Mesendoderm (in vitro differentiated cells): ENCODE results near the gene C10orf90. TPM values are rescaled to one million over a fixed set of nuclear protein-coding genes. Genes with fewer than 3 reads are reported as not detected.

Experiments
- DNase-seq: peaks from one replicate; pipeline ENCODE4 v3.0.0; 2013
- H2AK5ac ChIP-seq: 2 replicates; pipeline ENCODE4 v1.6.1; 2013; ENCODE audit warnings: low read length, inconsistent platforms
- H2BK120ac ChIP-seq: 2 replicates; pipeline ENCODE4 v1.6.1; 2013; ENCODE audit warnings: low read depth, mild to moderate bottlenecking, low read length, moderate library complexity, mixed read lengths
- H2BK15ac ChIP-seq: replicated peaks from 2 replicates; pipeline ENCODE4 v1.6.1; 2013; ENCODE audit warnings: low read depth, mild to moderate bottlenecking, moderate library complexity
- H2BK5ac ChIP-seq: 2 replicates; pipeline ENCODE4 v1.6.1; 2013; ENCODE audit warnings: low read length, inconsistent platforms
- H3K18ac ChIP-seq: 2 replicates; pipeline ENCODE4 v1.6.1; 2013; ENCODE audit warnings: mild to moderate bottlenecking, low read length, mixed read lengths
- H3K23ac ChIP-seq: one replicate; pipeline ENCODE4 v1.6.1; 2013; ENCODE audit warnings: low read length
- H3K27ac ChIP-seq: 2 replicates; pipeline ENCODE4 v1.5.1; 2013; ENCODE audit warnings: low read depth, mild to moderate bottlenecking, inconsistent platforms, low read length, moderate library complexity
- H3K27me3 ChIP-seq: 2 replicates; pipeline ENCODE4 v1.6.1; 2013; ENCODE audit warnings: low read length, control low read depth, mild to moderate bottlenecking, inconsistent platforms; ENCODE audit not compliant: insufficient read depth, poor library complexity
- H3K36me3 ChIP-seq: 2 replicates; pipeline ENCODE4 v1.6.1; 2013; ENCODE audit warnings: low read length, inconsistent platforms; ENCODE audit not compliant: control insufficient read depth, insufficient read depth
- H3K4ac ChIP-seq: one replicate; pipeline ENCODE4 v1.6.1; 2013; ENCODE audit warnings: low read depth, mild to moderate bottlenecking, low read length, moderate library complexity
- H3K4me1 ChIP-seq: 2 replicates; pipeline ENCODE4 v1.6.1; 2013; ENCODE audit warnings: low read depth, low read length, inconsistent platforms; ENCODE audit not compliant: control insufficient read depth
- H3K4me2 ChIP-seq: 2 replicates; pipeline ENCODE4 v1.6.1; 2013; ENCODE audit warnings: low read length
- H3K4me3 ChIP-seq: 2 replicates; pipeline ENCODE4 v1.5.1; 2013; ENCODE audit warnings: mild to moderate bottlenecking, low read length
- H3K56ac ChIP-seq: one replicate; pipeline ENCODE4 v1.6.1; 2013; ENCODE audit warnings: low read length
- H3K79me1 ChIP-seq: 2 replicates; pipeline ENCODE4 v1.6.1; 2013; ENCODE audit warnings: low read length, inconsistent platforms
- H3K79me2 ChIP-seq: 2 replicates; pipeline ENCODE4 v1.6.1; 2013; ENCODE audit warnings: mild to moderate bottlenecking, low read length; ENCODE audit not compliant: control insufficient read depth, insufficient read depth
- H3K9ac ChIP-seq: 2 replicates; pipeline ENCODE4 v1.6.1; 2013; ENCODE audit warnings: low read length, inconsistent platforms
- H4K5ac ChIP-seq: one replicate; pipeline ENCODE4 v1.6.1; 2013; ENCODE audit warnings: low read length
- H4K8ac ChIP-seq: one replicate; pipeline ENCODE4 v1.6.1; 2013; ENCODE audit warnings: low read depth, mild to moderate bottlenecking, control low read depth, low read length, moderate library complexity
- WGBS: extraction: QIAGEN DNeasy Blood & Tissue Kit; methylation state at CpG from one replicate; pipeline ENCODE4 v1.1.7; 2013; ENCODE audit warnings: low lambda C conversion rate, missing lambda C conversion rate; ENCODE audit not compliant: insufficient coverage; ENCODE audit errors: extremely low coverage; 5-methylcytosine and 5-hydroxymethylcytosine counted together
- polyA plus RNA-seq, 2 experiments: library from polyadenylated mRNA; stranded (reverse); fragments of 200-250 nt; gene quantifications; one replicate each; pipeline ENCODE4 v1.2.3, GENCODE V29; 2013

C10orf90 gene
- polyA plus RNA-seq (2013, experiment 1 of 2) = 0.53 TPM
- polyA plus RNA-seq (2013, experiment 2 of 2) = 0.46 TPM

- H3K9ac ChIP-seq = no peak within 1 kb of the TSS
- no peaks in the 10 kb centered on the region for H3K79me1 ChIP-seq
- H2BK15ac ChIP-seq = peak within 1 kb of the TSS; percentile 43
- peak within 1 kb of the TSS; percentile 65 for H3K18ac ChIP-seq
- H4K8ac ChIP-seq = no peak within 1 kb of the TSS
- peak within 1 kb of the TSS; percentile 82 for H2BK120ac ChIP-seq
- H3K36me3 ChIP-seq = no peaks in the 10 kb centered on the region
- WGBS = no CpG with 5 or more reads among the region's 12 CpGs
- H3K4me1 ChIP-seq = peaks cover 3% of the 10 kb centered on the region
- H2BK5ac ChIP-seq = no peak within 1 kb of the TSS
- H2AK5ac ChIP-seq = peak within 1 kb of the TSS; percentile 35
- H3K56ac ChIP-seq = peak within 1 kb of the TSS; percentile 19
- H3K4ac ChIP-seq = no peak within 1 kb of the TSS
- no peak within 1 kb of the TSS for H3K4me3 ChIP-seq
- no peak for DNase-seq
- H3K27ac ChIP-seq = no peak within 1 kb of the TSS
- no peak within 1 kb of the TSS for H3K23ac ChIP-seq
- H3K79me2 ChIP-seq = no peaks in the 10 kb centered on the region
- H4K5ac ChIP-seq = no peak within 1 kb of the TSS
- H3K4me2 ChIP-seq = no peak within 1 kb of the TSS
- H3K27me3 ChIP-seq = no peaks in the 10 kb centered on the region
Observed at GRCh38 chr10:126670056-126670894, at the start of gene C10orf90. Gene C10orf90, minus strand, starts transcription at chr10:126670693. Its CDS starts 213 bp downstream, at chr10:126670480.

GRCh38 chr10:126716366-126716765, 45.9 kb upstream of the C10orf90 start:
- Histone ChIP-seq H3K79me2 (no peaks in the 10 kb centered on the region), H3K18ac (no peak overlapping the region), H3K27me3 (no peaks in the 10 kb centered on the region), H4K5ac (no peak overlapping the region), H3K23ac (no peak overlapping the region), H2BK120ac (no peak overlapping the region), H3K36me3 (no peaks in the 10 kb centered on the region), H3K79me1 (no peaks in the 10 kb centered on the region), H3K27ac (no peak overlapping the region), H2AK5ac (peak overlapping the region; percentile 22), H2BK5ac (no peak overlapping the region), H3K56ac (peak overlapping the region; percentile 15), H3K4ac (no peak overlapping the region), H3K4me2 (no peak overlapping the region), H2BK15ac (no peak overlapping the region), H4K8ac (no peak overlapping the region), H3K4me3 (no peak overlapping the region), H3K9ac (no peak overlapping the region), H3K4me1 (no peaks in the 10 kb centered on the region)
- DNase-seq = no peak
- WGBS = no CpG with 5 or more reads among the region's 1 CpG

GRCh38 chr10:126713594-126713993, 43.1 kb upstream of the C10orf90 start:
- Histone ChIP-seq H4K8ac (no peak overlapping the region), H3K27ac (no peak overlapping the region), H3K23ac (no peak overlapping the region), H3K56ac (no peak overlapping the region), H2AK5ac (no peak overlapping the region), H2BK5ac (no peak overlapping the region), H3K4ac (no peak overlapping the region), H2BK15ac (no peak overlapping the region), H3K18ac (no peak overlapping the region), H3K9ac (no peak overlapping the region), H3K27me3 (no peaks in the 10 kb centered on the region), H3K79me1 (no peaks in the 10 kb centered on the region), H3K79me2 (no peaks in the 10 kb centered on the region), H4K5ac (no peak overlapping the region), H3K4me2 (no peak overlapping the region), H2BK120ac (no peak overlapping the region), H3K4me3 (no peak overlapping the region), H3K36me3 (no peaks in the 10 kb centered on the region), H3K4me1 (peaks cover 2% of the 10 kb centered on the region)
- no CpG with 5 or more reads among the region's 7 CpGs for WGBS
- DNase-seq = no peak

- no CpG with 5 or more reads among the region's 6 CpGs for WGBS
- no peak for DNase-seq
Observed at GRCh38 chr10:126712681-126713080, 42.2 kb upstream of the C10orf90 start.

GRCh38 chr10:126705951-126706565, 35.6 kb upstream of the C10orf90 start:
- H3K4me1 ChIP-seq = peaks cover 9% of the 10 kb centered on the region
- H3K36me3 ChIP-seq = no peaks in the 10 kb centered on the region
- WGBS = no CpG with 5 or more reads among the region's 3 CpGs
- no peak overlapping the region for H3K9ac ChIP-seq
- no peak overlapping the region for H3K27ac ChIP-seq
- H4K8ac ChIP-seq = no peak overlapping the region
- no peak overlapping the region for H3K4me2 ChIP-seq
- no peaks in the 10 kb centered on the region for H3K79me1 ChIP-seq
- H2BK5ac ChIP-seq = peak overlapping the region; percentile 40
- no peak overlapping the region for H3K4me3 ChIP-seq
- H4K5ac ChIP-seq = no peak overlapping the region
- DNase-seq = no peak
- H2BK15ac ChIP-seq = no peak overlapping the region
- no peaks in the 10 kb centered on the region for H3K27me3 ChIP-seq
- H3K23ac ChIP-seq = no peak overlapping the region
- H3K79me2 ChIP-seq = no peaks in the 10 kb centered on the region
- no peak overlapping the region for H3K18ac ChIP-seq
- H3K4ac ChIP-seq = no peak overlapping the region
- peak overlapping the region; percentile 13 for H2AK5ac ChIP-seq
- H3K56ac ChIP-seq = no peak overlapping the region
- H2BK120ac ChIP-seq = no peak overlapping the region

More at GRCh38 chr10:126712681-126713080, 42.2 kb upstream of the C10orf90 start:
- Histone ChIP-seq H2AK5ac (no peak overlapping the region), H3K4me2 (no peak overlapping the region), H3K9ac (no peak overlapping the region), H2BK5ac (no peak overlapping the region), H3K4ac (no peak overlapping the region), H4K5ac (no peak overlapping the region), H3K36me3 (no peaks in the 10 kb centered on the region), H3K79me2 (no peaks in the 10 kb centered on the region), H4K8ac (no peak overlapping the region), H3K27me3 (no peaks in the 10 kb centered on the region), H2BK120ac (no peak overlapping the region), H3K18ac (no peak overlapping the region), H3K4me1 (peaks cover 2% of the 10 kb centered on the region), H3K56ac (no peak overlapping the region), H2BK15ac (no peak overlapping the region), H3K23ac (no peak overlapping the region), H3K27ac (no peak overlapping the region), H3K4me3 (no peak overlapping the region), H3K79me1 (no peaks in the 10 kb centered on the region)
